HL-60 (cell line): Measurements from ENCODE around the gene CTSC.

Source experiments
- GABPA ChIP-seq: IDR thresholded peaks from 2 replicates; pipeline ENCODE4 v1.6.1; 2012; ENCODE audit warnings: low read depth
- POLR2AphosphoS5 ChIP-seq: IDR thresholded peaks from 2 replicates; pipeline ENCODE4 v1.6.1; 2012; ENCODE audit warnings: low read depth
- SPI1 ChIP-seq: IDR thresholded peaks from 2 replicates; pipeline ENCODE4 v1.6.1; 2012; ENCODE audit warnings: low read depth, mild to moderate bottlenecking, borderline replicate concordance
- TF ChIP-seq, protein P1 (sequence below): IDR thresholded peaks from one replicate; pipeline ENCODE4 v1.5.1; 2011; ENCODE audit warnings: low read length, control low read depth, inconsistent platforms; ENCODE audit not compliant: insufficient read depth
- TF ChIP-seq, protein P2 (sequence below): IDR thresholded peaks from 2 replicates; pipeline ENCODE4 v1.6.1; 2012; ENCODE audit warnings: low read depth; ENCODE audit not compliant: insufficient replicate concordance

DNA sequence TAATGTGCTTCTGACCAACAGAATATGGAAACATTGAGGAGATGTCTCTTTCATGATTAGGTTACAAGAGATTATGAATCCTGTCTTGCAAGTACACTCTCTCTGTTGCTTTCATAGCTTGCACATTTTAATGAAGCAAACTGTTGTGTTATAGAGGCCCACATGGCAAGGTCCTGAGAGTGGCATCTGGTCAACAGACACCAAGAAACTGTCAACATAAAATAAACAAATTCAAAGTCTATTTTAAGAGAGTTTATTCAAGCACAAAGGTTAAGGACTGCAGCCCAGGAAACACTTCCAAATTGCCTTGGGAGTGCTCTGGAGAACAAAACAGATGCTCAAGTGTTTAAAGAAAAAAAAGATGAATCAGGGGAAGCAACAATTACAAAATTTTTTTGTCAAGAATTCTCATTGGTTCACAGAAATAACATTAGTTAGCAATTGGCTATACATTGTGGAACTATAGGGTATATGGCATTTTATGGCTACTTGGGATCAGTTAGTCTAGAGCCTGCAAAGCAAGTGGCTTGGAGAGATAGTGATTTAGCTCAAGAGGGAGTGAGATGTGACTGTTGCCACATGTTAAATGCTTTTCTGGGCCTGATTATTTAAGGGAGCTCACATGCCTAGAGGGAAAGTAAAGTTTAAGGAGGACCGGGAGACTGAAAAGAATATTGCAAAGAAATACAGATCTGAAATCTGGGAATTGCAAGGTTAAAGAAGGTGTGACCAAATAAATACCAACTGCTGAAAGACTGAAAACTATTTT is 54.6 kb downstream of the CTSC start:
- TF ChIP-seq, protein P1, sequence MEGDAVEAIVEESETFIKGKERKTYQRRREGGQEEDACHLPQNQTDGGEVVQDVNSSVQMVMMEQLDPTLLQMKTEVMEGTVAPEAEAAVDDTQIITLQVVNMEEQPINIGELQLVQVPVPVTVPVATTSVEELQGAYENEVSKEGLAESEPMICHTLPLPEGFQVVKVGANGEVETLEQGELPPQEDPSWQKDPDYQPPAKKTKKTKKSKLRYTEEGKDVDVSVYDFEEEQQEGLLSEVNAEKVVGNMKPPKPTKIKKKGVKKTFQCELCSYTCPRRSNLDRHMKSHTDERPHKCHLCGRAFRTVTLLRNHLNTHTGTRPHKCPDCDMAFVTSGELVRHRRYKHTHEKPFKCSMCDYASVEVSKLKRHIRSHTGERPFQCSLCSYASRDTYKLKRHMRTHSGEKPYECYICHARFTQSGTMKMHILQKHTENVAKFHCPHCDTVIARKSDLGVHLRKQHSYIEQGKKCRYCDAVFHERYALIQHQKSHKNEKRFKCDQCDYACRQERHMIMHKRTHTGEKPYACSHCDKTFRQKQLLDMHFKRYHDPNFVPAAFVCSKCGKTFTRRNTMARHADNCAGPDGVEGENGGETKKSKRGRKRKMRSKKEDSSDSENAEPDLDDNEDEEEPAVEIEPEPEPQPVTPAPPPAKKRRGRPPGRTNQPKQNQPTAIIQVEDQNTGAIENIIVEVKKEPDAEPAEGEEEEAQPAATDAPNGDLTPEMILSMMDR = no peak
- TF ChIP-seq, protein P2, sequence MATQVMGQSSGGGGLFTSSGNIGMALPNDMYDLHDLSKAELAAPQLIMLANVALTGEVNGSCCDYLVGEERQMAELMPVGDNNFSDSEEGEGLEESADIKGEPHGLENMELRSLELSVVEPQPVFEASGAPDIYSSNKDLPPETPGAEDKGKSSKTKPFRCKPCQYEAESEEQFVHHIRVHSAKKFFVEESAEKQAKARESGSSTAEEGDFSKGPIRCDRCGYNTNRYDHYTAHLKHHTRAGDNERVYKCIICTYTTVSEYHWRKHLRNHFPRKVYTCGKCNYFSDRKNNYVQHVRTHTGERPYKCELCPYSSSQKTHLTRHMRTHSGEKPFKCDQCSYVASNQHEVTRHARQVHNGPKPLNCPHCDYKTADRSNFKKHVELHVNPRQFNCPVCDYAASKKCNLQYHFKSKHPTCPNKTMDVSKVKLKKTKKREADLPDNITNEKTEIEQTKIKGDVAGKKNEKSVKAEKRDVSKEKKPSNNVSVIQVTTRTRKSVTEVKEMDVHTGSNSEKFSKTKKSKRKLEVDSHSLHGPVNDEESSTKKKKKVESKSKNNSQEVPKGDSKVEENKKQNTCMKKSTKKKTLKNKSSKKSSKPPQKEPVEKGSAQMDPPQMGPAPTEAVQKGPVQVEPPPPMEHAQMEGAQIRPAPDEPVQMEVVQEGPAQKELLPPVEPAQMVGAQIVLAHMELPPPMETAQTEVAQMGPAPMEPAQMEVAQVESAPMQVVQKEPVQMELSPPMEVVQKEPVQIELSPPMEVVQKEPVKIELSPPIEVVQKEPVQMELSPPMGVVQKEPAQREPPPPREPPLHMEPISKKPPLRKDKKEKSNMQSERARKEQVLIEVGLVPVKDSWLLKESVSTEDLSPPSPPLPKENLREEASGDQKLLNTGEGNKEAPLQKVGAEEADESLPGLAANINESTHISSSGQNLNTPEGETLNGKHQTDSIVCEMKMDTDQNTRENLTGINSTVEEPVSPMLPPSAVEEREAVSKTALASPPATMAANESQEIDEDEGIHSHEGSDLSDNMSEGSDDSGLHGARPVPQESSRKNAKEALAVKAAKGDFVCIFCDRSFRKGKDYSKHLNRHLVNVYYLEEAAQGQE = no peak
- TF ChIP-seq GABPA (no peak), POLR2AphosphoS5 (no peak), SPI1 (no peak)
